Brain pericyte (primary cell): ENCODE data around the gene TMEM248.
"Not testable (repeated sequence)": the region's sequence is repeated elsewhere in the genome, so short reads cannot be mapped to it uniquely, and the experiment has no call there.

ENCODE experiments used
- DNase-seq: peaks from one replicate; pipeline ENCODE4 v3.0.0-alpha.2; 2012; ENCODE audit warnings: low read depth, low spot score

The TMEM248 gene

DNA sequence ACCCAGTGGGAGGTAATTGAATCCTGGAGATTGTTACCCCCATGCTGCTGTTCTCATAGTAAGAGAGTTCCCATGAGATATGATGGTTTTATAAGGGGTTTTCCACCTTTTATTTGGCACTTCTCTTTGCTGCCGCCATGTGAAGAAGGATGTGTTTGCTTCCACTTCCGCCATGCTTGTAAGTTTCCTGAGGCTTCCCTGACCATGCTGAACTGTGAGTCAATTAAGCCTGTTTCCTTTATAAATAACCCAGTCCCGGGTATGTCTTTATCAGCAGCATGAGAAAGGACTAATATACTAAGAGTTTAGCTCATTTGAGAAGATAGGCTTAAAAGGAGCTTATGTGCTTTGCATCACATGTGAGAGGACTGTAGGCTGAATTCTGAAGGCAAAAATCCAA, 29.3 kb downstream of the TMEM248 start:
- no peak for DNase-seq

DNA sequence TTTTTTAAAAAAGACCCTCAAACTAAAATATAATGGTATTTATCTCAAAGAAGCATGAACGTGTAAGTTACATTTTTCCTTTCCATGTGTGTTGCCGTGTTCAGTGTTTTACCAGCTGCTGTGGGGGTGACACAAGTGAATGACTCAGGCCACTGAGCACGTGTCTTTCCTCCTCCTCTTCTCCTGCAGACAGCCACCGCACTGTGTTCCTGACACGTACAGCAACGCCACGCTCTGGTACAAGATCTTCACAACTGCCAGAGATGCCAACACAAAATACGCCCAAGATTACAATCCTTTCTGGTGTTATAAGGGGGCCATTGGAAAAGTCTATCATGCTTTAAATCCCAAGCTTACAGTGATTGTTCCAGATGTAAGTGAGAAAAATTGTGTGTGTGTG, 29.7 kb downstream of the TMEM248 start:
- no peak for DNase-seq

DNA sequence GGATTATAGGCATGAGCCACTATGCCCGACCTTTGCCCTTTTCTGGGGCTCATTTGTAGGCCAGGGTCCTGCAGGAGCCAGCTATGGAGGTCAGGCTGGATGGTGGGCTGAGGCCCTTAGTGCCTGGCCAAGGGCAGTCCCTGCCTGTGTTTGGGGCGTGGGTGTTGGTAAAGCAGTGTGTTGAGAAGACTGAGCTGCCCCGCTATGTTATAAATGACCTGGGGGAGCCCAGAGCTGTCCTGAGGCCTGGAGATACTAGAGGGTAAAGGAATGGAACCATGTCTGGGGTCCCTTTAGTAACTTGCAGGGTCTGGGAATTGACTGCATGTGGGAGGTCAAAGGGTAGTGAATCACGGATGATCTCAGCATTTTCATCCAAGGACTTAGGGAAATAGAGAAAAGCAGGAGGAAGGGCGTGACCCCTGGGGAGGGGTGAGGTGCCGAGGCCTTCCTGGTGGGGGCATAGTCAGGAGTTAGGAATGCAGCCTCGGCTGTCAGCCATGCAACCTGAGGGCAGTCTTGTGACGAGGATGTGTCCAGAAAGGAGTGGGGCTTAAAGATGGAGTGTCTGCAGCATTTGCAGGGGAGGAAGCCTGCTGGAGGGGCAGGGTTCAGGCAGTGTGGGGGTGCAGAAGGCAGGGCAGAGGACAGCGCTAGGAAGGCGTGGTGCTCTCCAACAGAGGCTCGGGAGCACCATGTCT, 31.5 kb downstream of the TMEM248 start:
- no peak for DNase-seq

DNA sequence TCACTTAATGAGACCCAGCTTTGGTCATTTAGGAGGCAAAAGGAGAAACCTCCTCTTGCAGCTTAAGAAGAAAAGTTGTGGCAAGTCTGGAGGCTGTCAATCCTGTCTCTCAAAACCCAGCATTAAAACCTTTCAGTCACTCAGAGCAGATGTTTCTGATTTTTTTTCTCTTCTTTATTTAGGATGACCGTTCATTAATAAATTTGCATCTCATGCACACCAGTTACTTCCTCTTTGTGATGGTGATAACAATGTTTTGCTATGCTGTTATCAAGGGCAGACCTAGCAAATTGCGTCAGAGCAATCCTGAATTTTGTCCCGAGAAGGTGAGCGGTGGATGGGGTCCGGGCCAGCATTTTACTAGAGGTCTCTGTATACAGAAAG, 32.0 kb downstream of the TMEM248 start:
- no peak for DNase-seq

DNA sequence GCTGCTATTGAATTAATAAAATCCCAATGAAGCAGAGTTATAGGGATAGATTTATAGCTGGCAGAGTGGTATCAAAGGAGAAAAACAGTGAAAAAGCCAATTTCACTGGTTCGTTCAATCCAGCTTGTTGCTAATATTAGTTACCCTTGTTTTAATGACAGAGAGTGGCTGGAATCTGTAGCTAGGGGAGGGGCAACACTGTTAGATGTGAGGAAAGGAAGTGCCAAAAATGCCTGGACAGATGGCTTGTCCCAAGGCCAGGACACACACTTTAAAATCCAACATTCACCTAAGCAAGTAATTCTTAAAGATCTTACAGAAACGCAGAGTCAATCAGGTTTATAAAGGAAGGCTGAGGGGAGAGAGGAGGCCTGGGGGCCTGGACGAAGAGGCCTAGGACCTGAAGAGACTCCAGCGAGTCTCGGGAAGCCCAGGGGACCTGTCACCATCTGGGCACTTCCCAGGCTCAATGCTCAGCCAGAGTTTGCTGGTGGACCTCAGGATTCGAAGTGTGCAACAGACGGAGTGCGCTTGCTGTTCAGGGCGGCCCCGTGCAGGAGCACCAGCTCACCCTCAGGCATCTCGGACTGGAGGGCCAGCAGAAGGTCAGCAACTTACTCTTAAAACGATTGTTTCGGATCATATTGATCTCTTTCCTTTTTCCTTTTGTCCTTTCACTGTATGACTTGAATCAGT, 36.7 kb downstream of the TMEM248 start:
- DNase-seq = no peak

DNA sequence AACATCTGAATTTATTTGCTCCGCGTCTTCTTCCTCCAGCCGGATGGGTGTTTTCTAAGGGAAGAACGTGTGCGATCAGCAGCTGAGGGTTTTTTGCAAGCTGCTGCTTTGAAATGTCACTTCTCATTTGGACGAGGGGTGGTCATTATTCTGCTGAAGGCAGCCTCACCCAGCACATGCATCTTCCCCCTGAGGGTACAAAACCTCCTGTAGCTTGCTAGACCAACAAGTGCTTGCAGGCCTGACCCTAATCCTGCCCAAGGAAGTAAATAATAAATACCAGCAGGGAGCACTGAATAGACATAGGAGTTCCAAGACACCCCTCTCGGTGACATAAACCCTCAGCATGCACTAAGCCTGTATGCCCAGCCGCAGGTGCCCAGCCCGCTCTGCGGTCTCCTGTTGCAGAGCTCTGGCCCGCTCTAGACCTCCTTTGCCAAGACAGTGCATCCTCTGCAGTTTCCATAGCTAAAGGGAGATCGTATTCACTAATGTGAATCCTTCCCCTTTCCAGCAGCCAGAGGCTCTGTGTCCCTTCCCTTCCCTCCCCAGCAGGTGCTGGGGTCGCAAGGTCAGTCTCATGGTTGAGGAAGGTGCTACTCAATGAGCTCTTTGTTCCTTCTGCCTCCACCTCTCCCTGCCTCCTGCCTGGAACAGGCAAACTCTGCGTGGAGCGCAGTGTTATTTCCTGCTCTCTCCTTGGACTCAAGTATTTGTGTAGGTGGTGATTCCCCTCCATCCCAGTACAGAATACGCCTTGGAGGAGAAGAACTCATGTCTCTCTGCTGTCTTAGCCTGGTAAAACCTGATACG, 37.7 kb downstream of the TMEM248 start:
- no peak for DNase-seq

DNA sequence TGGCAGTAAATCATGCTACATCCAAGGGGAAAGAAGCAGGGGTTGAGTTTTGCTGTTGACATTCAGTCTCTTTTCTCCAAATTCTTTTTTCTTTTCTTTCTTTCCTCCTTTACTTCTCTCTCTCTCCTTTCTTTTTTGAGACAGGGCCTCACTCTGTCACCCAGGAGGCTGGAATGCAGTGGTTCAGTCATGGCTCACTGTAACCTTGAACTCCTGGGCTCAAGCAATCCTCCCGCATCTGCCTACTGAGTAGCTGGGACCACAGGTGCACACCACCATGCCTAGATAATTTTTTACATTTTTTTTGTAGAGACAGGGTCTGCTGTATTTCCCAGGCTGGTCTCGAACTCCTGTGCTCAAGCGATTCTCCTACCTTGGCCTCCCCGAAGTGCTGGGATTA, 39.2 kb downstream of the TMEM248 start:
- no peak for DNase-seq

DNA sequence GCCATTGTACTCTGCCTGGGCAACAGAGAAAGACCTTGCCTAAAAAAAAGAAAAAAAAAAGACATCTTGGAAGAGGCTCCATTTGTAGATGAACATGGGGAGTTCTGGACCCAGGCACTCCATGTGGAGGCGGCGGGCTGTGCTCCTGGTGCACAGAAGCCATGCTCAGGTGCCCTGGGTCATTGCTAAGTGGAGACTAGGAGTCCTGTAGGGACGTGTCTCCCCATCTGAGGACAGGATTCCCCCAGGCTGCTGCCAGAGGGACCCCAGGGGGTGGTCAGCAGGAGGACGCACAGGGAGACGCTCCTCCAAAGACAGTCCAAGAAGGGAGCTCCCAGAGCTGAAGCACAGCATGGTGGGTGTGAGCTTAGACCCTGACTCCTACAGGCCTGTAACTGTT, 40.1 kb downstream of the TMEM248 start:
- DNase-seq = no peak

DNA sequence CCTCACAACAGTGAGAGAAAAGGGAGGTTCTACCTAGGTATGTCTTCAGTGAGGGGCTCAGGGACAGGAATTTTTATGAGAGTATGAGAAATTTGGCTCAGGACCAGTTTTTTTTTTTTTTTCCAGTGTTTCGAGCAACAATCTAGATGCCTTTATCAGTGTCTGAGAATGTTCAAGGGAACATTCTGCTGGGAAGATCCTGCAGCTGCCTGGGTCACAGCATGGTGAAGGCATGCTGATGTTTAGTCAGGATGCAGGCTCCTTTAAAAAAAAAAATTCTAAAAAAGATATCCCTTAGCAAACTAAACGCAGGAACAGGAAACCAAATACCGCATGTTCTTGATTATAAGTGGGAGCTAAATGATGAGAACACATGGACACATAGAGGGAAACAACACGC, 43.4 kb downstream of the TMEM248 start:
- DNase-seq = no peak

DNA sequence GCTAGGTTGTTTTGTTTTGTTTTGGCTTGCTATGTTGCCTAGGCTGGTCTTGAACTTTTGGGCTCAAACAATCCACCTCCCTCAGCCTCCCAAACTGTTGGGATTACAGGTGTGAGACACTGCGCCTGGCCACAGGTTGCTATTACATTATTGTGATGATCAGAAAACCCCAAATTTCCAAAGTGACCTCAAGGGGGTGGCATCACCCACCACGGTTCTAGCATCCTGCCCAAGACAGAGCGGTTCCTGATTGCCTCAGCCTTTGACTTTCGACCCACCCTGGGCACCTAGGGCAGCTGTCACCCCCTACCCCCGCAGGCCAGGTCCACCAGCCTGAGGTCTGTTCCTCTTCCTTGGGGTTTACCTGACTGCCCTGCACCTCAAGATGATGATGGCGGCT, 46.0 kb downstream of the TMEM248 start:
- no peak for DNase-seq

DNA sequence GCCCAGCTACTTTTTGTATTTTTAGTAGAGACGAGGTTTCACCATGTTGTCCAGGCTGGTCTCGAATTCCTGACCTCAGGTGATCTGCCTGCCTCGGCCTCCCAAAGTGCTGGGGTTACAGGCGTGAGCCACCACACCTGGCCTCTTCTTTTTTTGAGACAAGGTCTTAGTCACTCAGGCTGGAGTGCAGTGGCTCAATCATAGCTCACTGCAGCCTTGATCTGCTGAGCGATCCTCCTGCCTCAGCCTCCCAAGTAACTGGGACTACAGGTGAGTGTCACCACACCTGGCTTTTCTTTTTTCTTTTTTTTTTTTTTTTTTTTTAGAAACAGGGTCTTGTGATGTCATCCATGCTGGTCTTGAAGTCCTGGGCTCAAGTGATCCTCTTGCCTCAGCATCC, 48.0 kb downstream of the TMEM248 start:
- DNase-seq = not testable (repeated sequence)

DNA sequence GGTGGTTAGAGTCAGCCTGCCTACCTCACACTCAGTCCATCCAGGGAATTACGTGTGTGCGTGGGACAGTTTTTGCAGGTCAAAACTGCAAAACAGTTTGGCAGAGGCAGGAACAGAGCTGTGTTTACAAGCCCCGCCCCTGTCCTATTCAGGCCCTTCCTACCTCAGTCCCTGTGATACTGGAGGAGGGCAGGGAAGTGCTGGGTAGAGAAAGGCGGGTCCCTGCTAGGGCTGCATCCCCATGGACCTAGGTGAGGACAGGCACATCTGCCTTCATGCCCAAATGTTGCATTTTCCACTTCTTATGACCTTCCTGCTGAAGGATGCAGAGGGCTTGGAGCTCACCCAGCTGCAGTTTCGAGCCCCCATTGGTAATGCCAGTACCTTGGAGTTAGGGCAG, 49.3 kb downstream of the TMEM248 start:
- DNase-seq = no peak

DNA sequence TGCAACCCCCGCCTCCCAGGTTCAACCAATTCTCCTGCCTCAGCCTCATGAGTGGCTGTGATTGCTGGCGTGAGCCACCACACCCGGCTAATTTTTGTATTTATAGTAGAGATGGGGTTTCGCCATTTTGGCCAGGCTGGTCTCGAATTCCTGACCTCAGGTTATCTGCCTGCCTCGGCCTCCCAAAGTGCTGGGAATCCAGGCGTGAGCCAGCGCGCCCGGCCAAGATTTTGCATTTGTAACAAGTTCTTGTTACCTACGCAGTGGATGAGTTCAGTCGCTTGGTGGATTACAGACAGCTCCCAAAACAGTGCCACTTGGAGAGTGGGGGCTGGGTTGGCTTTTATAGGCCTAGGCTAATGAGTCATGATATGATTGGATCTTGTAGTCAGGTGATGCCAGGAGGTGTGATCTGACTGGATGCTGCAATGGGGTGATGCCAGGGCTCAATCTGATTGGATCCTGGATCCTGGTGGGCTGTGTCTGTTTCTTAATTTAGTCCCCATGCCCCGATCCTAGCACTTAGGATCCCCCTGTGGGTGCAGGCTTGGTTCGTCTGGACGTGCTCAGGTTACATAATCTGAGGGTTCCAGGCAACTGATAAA, 54.1 kb downstream of the TMEM248 start:
- DNase-seq = no peak

DNA sequence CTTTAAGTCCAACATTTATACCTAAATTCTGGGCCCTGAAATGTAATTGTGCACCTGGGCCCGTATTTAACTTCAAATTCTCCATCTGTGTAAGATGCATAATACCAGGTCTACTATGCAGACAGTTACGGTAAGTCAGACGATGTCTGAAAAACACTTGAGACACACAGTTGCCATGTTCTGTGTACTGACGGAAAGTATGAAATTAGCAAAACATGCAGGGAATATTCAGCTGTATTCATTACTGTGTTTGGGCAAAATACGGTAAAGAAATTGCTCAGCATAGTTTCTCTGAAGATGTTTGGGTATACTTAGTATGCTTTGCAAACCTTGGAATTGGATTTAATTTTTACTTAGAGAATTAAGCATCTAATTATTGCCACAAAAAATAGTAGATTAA, 57.3 kb downstream of the TMEM248 start:
- not testable (repeated sequence) for DNase-seq

DNA sequence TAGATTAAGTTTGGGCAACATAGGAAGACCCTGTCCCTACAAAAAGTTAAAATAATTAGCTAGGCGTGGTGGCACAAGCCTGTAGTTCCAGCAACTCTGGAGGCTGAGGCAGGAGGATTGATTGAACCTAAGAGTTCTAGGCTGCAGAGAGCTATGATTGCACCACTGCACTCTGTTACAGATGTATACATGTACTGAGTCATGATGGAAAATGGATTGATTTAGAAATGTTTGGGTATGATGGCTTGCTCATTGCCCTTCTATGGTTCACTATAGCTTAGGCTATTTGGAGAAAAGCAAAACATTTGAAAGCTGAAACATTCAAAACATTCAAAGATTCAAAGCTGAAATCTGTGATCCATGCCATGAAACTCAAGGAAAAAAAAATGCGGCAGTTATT, 58.0 kb downstream of the TMEM248 start:
- not testable (repeated sequence) for DNase-seq

DNA sequence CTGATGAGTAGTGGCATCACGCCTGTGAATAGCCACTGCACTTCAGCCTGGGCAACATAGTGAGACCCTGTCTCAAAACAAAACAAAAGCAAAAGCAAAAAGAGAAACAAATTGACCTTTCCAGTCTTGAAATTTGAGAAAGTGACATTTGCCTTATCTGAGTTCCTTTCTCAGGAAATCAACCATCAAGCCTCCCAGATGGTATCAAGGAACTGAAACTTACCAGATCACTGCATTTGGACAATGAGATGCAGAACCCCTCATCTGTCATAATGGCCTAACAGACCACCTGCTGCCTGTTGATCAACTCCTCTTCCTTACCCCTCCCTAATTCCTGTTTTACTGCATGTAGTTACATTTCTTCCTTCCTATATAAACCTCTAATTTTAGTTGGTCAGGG, 59.3 kb downstream of the TMEM248 start:
- not testable (repeated sequence) for DNase-seq

DNA sequence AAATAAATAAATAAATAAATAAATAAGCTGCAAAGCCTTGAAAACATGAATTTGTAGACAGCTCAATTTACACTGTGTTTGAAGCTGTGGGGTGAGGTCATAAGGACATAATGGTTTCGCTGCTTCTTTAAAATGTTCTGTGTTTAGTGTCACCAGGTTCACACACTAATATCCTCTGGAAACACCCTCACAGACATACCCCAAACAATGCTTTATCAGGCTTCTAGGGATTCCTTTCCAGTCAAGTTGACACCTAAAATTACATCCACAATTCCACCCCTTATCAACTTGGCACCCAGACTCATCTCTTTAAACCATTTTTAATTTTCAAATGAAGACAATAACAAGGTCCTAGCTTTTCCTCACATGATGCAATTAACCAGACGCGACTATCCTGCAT, 68.5 kb downstream of the TMEM248 start:
- not testable (repeated sequence) for DNase-seq

DNA sequence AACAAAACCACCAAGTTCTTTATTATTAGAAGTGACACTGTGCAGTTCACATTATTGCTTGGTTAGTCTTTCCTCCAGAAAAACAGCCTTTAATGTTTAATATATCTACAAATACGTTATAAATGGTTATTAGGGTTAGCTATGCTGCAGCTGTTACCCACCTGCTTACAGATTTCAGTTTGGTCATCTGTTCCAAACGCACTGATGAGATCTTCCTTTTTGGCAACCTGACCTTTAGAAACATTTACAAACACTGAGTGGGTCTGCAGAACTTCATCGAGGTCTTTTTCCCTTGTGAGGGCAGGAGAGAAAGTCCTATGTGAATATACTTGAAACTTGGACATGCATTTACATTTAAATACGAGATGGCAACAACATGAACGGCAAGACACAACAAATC, 73.0 kb downstream of the TMEM248 start:
- DNase-seq = not testable (repeated sequence)

DNA sequence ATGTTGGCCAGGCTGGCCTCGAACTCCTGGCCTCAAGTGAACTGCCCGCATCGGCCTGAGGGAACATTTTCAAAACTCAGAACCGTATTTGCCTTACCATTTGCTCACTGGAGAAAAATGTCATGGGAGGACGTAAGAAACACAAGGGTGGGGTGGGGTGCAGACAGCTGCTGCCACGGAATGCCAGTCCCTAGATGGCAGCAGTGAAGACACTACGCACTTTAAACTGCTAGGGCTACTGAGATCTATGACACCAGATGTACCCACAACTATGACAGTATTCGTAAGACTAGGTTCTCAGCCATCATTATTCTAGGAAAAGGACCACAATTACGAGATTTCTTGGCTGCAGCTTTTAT, 73.6 kb downstream of the TMEM248 start:
- DNase-seq = peak; percentile 15

DNA sequence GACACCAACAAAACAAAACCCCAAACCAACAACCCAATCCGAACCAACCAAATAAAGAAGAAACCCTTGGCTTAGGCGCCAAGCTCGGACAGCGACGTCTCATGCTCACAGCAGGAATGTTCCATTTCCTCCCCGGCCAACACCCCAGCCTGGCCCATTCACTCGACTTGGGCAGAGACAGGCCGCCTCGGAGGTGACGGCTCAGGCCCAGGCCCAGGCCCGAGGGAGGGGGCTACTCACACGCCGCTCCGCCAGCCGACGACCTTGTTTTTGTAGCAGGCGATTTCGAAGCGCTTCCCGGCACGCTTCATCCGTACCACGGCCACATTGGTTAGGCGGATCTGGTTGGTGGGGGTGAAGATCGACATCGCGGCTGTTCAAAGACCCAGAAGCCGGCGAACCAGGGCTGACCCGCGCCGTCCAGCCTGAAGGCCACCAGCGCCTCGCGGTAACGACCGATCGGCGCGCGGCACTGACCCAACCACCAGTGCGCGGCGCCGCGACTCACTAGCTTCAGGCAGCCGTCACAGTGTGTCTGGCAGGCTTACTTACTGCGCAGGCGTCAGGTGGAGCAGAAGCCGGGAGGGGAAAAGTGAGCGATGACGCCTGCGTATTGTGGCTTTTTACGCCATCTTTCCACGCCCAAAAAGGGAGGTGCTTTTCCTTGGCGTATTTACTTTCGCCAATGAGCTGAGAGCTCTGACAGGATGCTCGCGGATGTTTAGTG, 74.2 kb downstream of the TMEM248 start, which contains the start of gene SBDS:
SBDS (minus strand) TSS at position 537 of the 727 bp plus-strand sequence; CDS start at position 368, 169 bp downstream.
- DNase-seq = peak; percentile 97

DNA sequence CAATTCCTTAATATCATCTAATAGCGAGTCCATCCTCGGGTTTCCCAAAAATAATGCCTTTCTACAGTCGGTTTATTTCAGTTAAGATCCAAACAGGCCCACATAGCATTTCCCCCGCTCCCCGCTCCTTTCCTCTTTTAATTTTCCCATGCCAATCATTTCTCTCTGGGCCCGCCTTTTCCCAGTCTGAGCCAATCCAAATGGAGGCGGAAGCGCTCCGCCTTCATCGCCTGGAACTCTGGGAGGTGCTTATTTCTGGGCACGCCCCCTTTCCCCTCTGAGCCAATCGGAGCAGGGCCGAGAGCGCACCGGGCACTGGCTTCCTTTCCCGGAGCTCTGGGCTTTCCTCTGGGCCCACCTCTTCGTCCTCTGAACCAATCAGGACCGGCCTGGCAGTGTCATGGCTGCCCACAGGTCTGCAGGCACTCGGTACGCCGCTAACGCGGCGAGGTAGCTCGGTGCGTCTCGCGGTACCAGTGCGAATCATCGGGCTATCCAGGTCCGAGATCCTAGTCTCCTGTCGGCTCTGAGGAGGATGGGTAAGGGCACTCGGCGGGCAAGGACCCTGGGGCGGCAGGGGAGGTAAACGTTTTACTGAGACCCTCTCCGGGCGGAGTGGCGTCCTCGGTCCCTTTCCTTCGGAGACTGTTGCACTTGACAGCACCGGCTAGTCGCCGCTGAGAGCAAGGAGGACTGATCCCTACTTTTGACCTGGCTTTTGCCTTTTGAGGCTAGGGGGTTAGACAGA, 75.6 kb downstream of the TMEM248 start, which contains the start of gene TYW1:
TYW1 (plus strand) TSS at position 390 of the 748 bp plus-strand sequence; CDS start at position 536, 146 bp downstream.
- DNase-seq = peak; percentile 92
